NB4 (cell line): ENCODE measurements around the gene ADAM12.

Source experiments
- DNase-seq: peaks from one replicate; pipeline ENCODE4 v3.0.0; 2010; ENCODE audit warnings: low read depth
- H3K4me3 ChIP-seq: one replicate; pipeline ENCODE4 v1.5.1; 2011; ENCODE audit warnings: mild to moderate bottlenecking, low read depth, low read length, moderate library complexity
- CTCF ChIP-seq: IDR thresholded peaks from one replicate; pipeline ENCODE4 v1.5.1; 2012; ENCODE audit warnings: low read depth, low read length
- MAX ChIP-seq: IDR thresholded peaks from 2 replicates; pipeline ENCODE4 v1.6.1; 2011; ENCODE audit warnings: low read depth, low read length
- MYC ChIP-seq: IDR thresholded peaks from 2 replicates; pipeline ENCODE4 v1.6.1; 2011; ENCODE audit warnings: low read depth, low read length
- POLR2A ChIP-seq: IDR thresholded peaks from 2 replicates; pipeline ENCODE4 v1.6.1; 2011; ENCODE audit warnings: mild to moderate bottlenecking; ENCODE audit not compliant: insufficient read length; ENCODE audit errors: extremely low read depth

Gene ADAM12

GRCh38 chr10:126315494-126316177, 72.6 kb downstream of the ADAM12 start:
- no peak for DNase-seq
- no peak overlapping the region for H3K4me3 ChIP-seq
- TF ChIP-seq MYC = no peak
- no peak for TF ChIP-seq MAX
- TF ChIP-seq POLR2A = no peak
- no peak for TF ChIP-seq CTCF

GRCh38 chr10:126314863-126315493, 73.3 kb downstream of the ADAM12 start:
- no peak overlapping the region for H3K4me3 ChIP-seq
- TF ChIP-seq POLR2A (no peak), CTCF (no peak), MAX (no peak), MYC (no peak)
- DNase-seq = no peak

- no peak for TF ChIP-seq POLR2A
- no peak for TF ChIP-seq MAX
- TF ChIP-seq MYC = no peak
- no peak for TF ChIP-seq CTCF
- no peak for DNase-seq
- H3K4me3 ChIP-seq = no peak overlapping the region
These were observed 76.1 kb downstream of the ADAM12 start for GRCh38 chr10:126312167-126312566.

- no peak for TF ChIP-seq CTCF
- DNase-seq = no peak
- H3K4me3 ChIP-seq = no peak overlapping the region
These were observed 78.9 kb downstream of the ADAM12 start for GRCh38 chr10:126309228-126309883.

- TF ChIP-seq MYC (no peak), MAX (no peak), POLR2A (no peak)
- no peak for DNase-seq
- no peak overlapping the region for H3K4me3 ChIP-seq
These were observed 85.2 kb downstream of the ADAM12 start for GRCh38 chr10:126302826-126303665.

GRCh38 chr10:126302476-126302756, 85.9 kb downstream of the ADAM12 start:
- H3K4me3 ChIP-seq = no peak overlapping the region
- DNase-seq = no peak
- TF ChIP-seq CTCF = no peak
- TF ChIP-seq MAX = no peak
